Right hindlimb (tissue), 1 donor: ENCODE data around the gene HS2ST1.
"Not testable (repeated sequence)": the region's sequence is repeated elsewhere in the genome, so short reads cannot be mapped to it uniquely, and the experiment has no call there.

Source experiments
- DNase-seq: peaks from one replicate; pipeline ENCODE4 v3.0.0-alpha.2; 2018

The HS2ST1 gene

DNA sequence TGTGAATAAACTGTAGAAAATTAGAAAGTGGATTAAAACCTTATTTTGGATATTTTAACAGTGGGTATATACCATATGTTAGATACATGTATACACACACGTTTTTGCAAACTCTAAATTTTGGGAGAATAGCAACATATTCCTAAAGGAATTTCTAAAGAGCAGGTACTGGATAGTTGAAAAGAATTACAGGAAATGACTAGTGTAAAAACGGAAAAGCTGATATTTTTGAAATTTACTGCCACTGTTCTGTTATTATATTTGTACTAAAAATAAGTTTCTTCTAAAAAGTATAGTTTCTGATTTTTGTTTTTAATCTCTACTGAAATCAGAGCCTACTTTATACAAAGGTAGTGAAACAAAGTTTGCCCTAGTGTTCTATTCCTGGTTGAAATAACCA, 114.1 kb downstream of the HS2ST1 start:
- DNase-seq = no peak

DNA sequence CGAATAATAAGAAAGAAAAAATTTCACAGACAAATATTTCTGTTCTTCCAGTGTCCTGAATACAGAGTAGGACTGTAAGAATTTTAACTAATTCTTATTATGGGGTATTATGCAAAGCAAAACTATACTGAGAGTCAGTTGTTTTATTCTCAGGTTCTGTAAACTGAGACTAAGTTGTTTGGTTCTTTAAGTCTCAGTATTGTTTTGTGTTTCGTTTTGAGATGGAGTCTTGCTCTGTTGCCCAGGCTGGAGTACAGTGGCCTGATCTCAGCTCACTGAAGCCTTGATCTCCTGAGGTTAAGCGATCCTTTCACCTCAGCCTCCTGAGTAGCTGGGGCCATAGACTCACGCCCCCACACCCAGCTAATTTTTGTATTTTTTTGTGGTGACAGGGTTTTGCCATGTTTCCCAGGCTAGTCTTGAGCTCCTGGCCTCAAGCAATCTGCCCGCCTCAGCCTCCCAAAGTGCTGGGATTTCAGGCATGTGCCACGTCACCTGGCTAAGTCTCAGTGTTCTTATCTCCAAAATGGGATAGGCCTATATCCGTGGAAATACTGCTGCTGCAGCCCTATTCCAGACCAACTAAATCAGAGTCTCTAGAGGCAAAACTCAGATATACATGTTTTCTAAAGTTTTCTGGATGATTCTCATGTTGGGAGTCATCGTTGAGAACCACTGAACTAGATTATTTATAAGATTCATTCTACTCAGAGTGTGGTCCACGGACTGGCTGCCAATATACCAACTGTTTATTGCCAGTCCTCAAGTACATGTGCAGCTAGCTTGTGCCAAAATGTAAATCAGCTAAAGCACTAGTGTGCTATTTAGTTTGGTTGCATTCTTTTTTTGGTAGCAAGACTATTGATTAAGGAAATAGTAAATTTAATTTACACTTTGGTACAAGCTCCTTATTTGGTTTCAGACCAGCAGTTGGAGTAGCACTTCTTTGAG, 116.6 kb downstream of the HS2ST1 start:
- DNase-seq = no peak

DNA sequence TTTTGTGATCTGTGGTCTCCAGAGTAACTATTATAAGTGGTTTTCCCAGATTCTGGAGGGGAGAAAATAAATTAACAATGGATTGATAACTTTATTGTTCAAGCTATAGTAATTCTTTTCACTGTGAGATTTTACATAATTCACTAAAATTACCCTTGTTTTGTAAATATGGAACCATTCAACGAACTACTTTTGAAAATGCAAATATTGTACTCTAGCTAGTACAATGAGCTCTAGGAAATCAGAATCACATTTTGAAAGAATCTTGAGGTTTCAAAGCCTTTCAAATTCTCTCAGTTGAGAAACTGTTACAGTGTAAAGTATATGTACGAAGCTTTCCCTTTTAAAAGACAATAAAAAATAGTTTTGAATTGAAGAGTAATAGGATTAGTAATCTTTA, 119.9 kb downstream of the HS2ST1 start:
- no peak for DNase-seq

DNA sequence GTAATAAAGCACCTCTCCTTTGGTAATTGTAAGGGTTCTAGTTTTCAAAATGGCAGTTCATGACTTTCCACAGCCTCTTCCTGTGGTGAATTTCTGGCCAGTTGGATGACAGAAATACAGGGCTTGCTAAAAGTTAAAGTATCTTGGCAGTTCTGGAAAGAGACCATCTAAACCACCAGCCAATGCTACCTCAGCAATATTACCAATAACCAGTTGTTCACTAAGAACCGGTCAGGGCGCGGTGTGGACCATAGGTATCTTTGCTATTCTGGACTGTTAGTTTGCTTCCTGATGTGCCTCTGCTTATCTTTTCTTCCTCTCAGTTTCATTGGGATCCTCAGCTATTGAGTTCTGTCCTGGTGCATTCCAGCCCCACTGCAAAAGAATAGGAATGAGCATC, 124.7 kb downstream of the HS2ST1 start:
- no peak for DNase-seq

DNA sequence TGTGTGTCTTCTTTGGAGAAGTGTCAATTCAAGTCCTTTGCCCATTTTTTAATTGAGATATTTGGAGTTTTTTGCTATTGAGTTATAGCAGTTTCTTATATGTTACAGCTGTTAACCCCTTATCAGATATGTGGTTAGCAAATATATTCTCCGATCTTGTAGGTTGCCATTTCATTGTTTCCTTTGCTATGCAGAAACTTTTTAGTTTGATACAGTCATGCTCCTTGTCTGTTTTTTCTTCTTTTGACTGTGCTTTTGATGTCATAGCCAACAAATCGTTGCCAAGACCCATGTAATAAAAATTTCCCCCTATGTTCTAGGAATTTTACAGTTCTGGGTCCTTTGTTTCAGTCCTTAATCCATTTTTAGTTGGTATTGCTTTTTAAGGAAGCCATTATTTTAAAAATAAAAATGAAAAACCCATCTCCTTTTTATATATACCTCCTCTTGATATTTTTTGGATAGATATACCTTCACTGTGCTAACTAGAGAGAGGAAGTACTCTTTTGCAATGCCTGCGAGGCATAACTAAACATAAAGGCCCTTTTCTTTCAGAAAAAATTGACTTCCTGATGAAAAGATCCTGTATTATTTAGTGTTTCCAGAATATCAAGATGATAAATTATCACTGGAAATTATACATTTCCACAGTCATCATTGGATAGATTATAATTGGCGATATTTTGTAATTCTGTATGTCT, 127.8 kb downstream of the HS2ST1 start:
- DNase-seq = no peak

DNA sequence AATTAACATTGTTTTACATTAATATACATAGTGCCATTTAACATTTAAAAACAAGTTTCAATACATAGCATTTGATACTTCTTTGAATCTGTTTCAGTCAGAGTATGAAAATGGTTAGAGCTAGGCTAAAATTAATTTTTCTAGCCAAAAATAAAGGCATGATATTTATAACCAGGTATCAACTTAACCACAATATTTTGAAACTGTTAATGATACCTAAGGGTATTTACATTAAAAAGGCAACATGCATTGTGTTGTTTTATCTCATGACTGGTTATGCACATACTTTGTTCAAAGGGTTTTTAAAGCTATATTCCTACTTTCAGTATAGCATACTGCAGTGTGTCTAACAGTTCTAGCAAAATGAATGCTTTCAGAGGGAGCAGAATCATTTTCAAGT, 130.0 kb downstream of the HS2ST1 start:
- DNase-seq = no peak

DNA sequence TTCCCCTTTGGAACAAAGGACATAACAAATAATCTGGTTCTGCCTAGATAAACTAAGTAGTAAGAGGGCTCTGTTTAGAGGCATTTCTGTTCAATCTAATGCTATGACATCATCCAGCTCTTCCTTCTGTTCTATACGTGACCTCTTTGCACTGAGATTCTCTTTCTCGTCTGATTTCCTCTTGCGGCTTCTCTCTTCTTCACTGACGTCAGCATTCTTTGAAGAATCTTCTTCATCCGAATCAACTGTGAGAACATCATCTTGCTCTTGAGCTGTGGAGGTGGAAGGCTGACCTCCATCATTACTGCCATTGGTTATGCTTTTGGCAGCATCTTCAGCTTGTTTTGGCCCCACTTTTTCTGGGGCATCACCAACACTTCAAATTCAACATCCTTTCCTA, 130.4 kb downstream of the HS2ST1 start:
- DNase-seq = no peak

DNA sequence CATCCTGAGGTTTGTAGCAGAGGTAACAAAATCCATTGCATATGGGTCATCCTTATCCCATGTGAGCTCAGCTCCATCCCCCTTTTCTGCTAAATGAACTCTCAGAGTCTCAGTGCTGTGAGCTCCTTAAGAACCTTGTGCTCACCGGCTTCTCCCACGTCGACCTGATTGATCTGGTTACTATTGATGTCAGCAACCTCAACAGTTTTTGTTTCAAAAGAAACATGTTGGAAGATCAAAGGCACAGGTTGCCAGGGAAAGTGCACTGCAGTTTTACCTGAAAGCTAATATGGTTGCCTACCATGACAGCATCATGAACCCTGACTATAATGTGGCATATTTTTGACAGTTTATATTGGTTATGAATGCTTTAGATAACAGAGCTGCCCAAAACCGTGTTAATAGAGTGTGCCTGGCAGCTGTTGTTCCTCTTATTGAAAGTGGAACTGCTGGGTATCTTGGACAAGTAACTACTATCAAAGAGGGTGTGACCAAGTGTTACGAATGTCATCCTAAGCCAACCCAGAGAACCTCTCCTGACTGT, 131.4 kb downstream of the HS2ST1 start:
- DNase-seq = no peak

DNA sequence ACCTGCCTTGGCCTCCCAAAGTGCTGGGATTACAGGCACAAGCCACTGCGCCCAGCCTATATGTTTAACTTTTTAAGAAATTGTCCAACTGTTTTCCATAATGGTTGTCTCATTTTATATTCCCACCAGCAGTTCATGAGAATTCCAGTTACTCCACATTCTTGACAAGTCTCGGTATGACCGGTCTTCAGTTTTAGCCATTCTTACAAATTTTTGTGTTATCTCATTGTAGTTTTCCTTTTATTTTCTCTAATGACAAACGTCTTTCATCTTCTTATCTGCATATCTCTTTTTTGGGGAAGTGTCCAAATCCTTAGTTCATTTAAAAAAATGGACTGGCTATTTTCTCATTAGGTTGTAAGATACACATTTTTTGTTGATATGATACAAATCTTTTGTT, 132.5 kb downstream of the HS2ST1 start:
- DNase-seq = no peak

DNA sequence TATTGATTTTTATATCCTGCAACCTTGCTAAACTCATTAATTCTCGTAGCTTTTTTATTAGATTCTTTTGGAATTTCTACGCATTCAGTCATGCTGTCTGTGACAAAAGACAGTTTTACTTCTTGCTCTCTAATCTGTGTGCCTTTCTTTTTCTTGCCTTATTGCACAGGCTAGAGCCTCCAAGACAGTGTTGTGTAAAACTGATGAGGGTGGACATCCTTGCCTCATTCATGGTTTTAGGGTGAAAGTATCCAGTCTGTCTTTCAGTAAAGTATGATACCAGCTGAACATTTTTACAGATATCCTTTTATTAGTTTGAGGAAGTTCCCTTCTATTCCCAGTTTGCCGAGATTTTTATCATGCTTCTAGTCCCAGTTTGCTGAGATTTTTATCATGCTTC, 133.8 kb downstream of the HS2ST1 start:
- DNase-seq = no peak

DNA sequence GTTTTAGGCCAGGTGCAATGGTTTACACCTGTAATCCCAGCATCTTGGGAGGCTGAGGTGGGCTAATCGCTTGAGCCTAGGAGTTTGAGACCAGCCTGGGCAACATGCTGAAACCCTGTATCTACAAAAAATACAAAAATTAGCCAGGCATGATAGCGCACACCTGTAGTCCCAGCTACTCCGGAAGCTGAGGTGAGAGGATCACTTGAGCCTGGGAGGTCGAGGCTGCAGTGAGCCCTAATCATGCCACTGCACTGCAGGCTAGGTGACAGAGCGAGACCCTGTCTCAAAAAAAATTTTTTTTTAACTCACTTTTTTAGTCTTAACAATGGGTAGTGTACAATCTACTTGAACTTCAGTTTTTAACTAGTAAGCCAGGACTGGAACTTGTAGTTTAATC, 137.5 kb downstream of the HS2ST1 start:
- DNase-seq = no peak

DNA sequence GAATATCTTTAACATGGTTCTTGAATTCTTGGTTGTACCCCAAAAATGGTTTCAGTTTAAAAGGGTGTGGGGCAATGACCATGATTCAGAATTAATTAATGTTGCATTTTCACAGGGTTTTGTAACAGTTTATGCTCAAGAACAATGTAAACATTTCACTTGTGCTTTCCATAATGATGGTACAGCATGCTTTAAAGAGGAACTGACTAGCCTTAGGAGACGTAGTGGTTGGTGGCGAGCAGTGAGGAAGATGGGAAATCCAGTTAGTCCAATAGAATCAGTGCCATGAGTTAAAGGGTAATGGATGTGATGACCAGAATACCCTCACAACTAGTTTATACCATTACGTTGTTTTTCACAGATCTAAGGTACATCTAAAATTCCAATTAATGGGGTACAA, 138.0 kb downstream of the HS2ST1 start:
- no peak for DNase-seq

DNA sequence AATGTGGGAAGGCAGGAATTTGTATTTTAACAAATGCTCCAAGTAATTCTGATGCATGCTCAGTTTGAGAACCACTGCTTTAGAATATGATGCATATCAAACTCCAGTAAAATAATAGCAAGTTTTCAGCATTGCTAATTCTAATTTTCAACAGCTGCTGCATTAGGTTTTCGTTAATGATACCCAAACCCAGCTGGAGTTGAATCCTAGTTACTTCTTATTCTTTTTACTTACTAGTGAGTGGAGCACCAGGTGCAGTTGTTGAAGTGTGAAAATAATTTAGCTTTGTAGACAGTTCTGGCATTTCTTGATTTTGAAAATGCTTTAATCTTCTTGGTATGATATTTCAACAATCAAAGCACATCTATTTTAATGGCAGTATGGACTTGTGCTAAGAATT, 138.5 kb downstream of the HS2ST1 start:
- no peak for DNase-seq

DNA sequence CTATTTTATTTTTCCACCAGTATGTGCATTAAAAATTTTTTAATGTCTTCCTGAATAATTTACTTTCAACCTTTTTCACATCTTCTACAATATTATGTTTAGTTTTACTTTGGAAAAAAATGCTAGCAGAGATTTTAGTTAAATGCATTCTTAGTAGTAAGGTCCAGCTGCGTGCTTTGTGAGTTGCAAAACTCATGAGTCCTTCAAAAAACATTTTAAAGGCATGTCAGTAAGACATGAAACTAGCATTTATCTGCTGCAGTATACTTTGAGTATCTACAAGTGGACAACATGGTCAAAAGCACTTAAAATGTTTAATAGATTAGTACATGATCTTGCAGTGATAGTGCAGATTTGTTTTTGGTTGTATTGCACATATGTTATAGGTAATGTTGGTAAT, 139.0 kb downstream of the HS2ST1 start:
- no peak for DNase-seq

DNA sequence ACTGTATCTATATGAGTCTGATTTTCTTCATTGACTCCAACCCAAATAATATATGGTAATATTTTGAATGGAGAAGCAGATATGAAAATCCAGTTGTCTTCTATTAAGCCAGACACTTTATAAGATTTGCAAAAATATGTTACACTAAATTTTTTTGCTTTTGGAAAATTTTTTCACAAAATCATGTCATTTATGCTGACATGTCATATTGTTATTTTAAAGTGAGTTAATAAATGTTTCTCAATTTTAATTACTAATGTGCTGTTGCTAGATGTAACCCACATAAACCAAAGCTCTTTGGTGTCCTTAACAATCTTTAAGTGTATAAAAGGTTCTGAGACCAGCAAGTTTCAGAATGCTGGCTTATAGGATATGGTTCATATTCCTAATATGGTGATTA, 142.5 kb downstream of the HS2ST1 start:
- DNase-seq = no peak

DNA sequence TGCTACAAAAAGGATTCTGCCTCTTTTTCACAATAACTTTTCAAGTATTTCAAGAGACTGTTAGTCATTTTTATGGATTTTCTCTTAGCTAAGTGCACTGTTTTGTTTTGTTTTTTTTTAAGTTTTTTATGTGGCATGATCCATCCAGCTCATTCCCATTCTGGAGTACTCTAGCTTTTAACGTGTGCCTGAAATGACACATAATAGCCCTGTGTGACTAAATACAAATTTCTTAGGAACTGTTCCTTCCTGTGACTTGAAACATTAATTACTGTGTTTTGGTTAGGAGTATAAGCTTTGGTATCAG, 143.9 kb downstream of the HS2ST1 start:
- DNase-seq = no peak

DNA sequence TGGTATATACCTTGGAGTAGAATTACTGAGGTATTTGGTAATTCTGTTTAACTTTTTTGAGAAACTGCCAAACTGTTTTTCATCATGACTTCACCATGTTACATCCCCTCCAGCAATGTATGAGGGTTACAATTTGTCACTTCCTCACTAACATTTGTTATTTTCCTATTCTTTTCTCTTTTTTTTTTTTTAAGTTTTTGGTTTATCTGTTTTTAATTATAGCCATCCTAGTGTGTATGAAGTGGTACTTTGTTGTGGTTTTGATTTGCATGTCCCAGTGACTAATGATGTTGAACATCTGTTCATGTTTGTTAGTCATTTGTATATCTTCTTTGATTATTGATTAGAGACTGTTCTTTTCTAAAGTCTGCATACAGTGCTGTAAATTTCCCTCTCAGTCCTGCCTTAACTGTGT, 147.3 kb downstream of the HS2ST1 start:
- no peak for DNase-seq

DNA sequence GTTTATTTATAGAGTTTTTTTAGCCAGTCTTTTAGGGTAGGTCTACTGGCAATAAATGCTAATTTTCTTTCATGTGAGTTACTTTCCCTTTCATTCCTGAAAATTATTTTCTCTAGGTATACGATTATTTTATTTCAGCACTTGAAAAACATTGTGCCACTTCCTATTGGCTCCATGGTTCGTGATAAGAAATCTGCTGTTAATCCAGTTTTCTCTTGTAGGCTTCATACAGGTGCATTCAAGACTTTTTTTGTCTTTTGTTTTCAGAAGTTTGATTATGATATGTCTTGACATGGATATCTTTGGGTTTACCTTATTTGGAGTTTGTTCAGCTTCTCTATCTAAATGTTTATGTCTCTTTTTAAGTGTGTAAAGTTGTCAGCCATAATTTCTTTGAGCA, 148.3 kb downstream of the HS2ST1 start:
- DNase-seq = no peak

DNA sequence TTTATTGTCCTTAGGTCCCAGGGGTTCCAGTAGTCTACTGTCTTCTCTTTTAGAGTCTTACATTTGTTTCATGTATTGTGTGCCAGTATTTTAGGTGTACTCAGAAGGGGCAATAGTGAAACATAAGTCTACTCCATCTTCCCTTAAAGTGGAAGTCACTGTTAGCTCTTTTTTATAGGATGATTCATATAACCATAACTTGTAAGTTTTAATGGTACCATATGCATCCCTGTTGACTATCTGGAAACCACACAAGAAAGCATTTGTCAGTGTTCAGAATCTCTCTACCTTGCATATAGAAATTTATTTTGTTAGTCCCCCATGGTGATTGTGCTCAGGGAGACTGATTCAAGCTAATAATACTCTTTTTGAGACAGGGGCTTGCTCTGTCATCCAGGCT, 149.9 kb downstream of the HS2ST1 start:
- DNase-seq = no peak

DNA sequence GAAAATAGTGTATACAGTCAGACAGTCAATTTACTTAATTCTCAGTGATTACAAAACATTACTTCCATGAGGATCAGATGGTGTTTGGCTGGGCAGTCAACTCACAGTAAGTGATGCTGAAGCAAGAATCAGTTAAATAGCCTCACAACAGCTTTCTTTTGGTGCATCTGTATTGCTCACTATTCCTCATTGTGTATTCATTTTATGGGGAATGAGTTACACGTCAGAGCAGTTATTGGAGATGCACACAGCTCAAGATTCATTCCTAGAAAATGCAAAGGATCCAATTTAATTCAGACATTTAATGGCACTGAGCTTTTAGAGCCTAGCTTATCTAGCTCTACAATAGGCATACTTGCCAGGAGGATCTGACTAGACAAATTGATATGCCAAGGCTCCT, 150.6 kb downstream of the HS2ST1 start:
- no peak for DNase-seq

DNA sequence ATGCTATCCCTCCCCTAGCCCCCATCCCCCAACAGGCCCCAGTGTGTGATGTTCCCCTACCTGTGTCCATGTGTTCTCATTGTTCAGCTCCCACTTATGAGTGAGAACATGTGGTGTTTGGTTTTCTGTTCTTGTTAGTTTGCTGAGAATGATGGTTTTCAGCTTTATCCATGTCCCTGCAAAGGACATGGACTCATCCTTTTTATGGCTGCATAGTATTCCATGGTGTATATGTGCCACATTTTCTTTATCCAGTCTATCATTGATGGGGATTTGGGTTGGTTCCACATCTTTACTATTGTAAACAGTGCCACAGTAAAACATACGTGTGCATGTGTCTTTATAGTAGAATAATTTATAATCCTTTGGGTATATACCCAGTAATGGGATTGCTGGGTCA, 152.3 kb downstream of the HS2ST1 start:
- not testable (repeated sequence) for DNase-seq

DNA sequence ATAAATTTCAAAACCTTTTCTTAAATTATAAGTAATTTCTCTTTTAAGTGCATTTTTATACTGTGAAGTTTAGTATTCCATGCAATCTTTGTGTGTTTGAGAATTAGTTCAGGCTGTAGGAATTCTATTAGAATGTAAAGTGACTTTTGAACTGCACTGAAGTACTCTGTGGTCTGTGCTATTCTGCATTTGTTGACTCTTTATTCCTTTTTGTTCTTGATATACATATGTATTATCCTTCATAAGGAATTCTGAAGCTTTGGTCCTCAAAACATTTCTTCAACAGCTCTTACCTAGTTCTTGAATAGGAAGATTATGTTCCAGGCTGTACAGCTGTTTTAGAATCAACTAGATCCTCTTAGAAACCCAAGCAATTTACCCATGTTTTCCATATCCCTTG, 158.0 kb downstream of the HS2ST1 start:
- no peak for DNase-seq

DNA sequence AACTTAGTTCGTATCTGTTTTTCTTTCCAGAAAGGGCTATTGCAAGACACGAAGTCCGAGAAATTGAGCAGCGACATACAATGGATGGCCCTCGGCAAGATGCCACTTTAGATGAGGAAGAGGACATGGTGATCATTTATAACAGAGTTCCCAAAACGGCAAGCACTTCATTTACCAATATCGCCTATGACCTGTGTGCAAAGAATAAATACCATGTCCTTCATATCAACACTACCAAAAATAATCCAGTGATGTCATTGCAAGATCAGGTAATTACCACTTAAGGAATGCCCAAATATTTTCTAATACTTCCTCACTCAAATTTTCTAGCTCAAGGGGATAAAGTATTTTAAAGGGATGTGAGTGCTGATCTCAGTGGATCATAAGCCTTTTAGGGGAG, 158.5 kb downstream of the HS2ST1 start:
- no peak for DNase-seq
